Smooth muscle cell (in vitro differentiated cells): ENCODE measurements around the gene PRICKLE2. TPM values are rescaled to one million over a fixed set of nuclear protein-coding genes. Genes with fewer than 3 reads are reported as not detected.

Experiments
- DNase-seq: peaks from one replicate; lab custom pipeline; 2025; ENCODE audit not compliant: unreplicated experiment; lab: John Stamatoyannopoulos, UW
- H2AFZ ChIP-seq: fragments of 200-600 bp; sonication (generic); 2 replicates; pipeline ENCODE4 v1.6.0; 2016; ENCODE audit warnings: antibody characterized with exemption, low read depth, mild to moderate bottlenecking
- H3F3A ChIP-seq: fragments of 200-600 bp; sonication (generic); 2 replicates; pipeline ENCODE4 v1.6.0; 2017; ENCODE audit warnings: antibody characterized with exemption, low read depth
- H3K27ac ChIP-seq: fragments of 200-600 bp; sonication (generic); 2 replicates; pipeline ENCODE4 v1.5.1; 2016; ENCODE audit warnings: low read depth, mild to moderate bottlenecking
- H3K27me3 ChIP-seq: fragments of 200-600 bp; sonication (generic); 2 replicates; pipeline ENCODE4 v1.6.1; 2016; ENCODE audit warnings: low read depth, mild to moderate bottlenecking
- H3K36me3 ChIP-seq: fragments of 200-600 bp; sonication (generic); 2 replicates; pipeline ENCODE4 v1.5.1; 2016; ENCODE audit warnings: low read depth
- H3K4me1 ChIP-seq: fragments of 200-600 bp; sonication (generic); 2 replicates; pipeline ENCODE4 v1.5.1; 2016; ENCODE audit warnings: low read depth
- H3K4me2 ChIP-seq: fragments of 200-600 bp; sonication (generic); 2 replicates; pipeline ENCODE4 v1.6.0; 2016; ENCODE audit warnings: mild to moderate bottlenecking
- H3K4me3 ChIP-seq: fragments of 200-600 bp; sonication (generic); 2 replicates; pipeline ENCODE4 v1.5.1; 2016; ENCODE audit warnings: mild to moderate bottlenecking
- H3K79me2 ChIP-seq: fragments of 200-600 bp; sonication (generic); 2 replicates; pipeline ENCODE4 v1.6.0; 2016; ENCODE audit warnings: low read depth, mild to moderate bottlenecking
- H3K9ac ChIP-seq: fragments of 200-600 bp; sonication (generic); 2 replicates; pipeline ENCODE4 v1.6.0; 2016; ENCODE audit warnings: low read depth
- H3K9me3 ChIP-seq: fragments of 200-600 bp; sonication (generic); replicated peaks from 2 replicates; pipeline ENCODE4 v1.5.1; 2016; ENCODE audit warnings: low read depth
- H4K20me1 ChIP-seq: fragments of 200-600 bp; sonication (generic); 2 replicates; pipeline ENCODE4 v1.6.0; 2016; ENCODE audit warnings: low read depth
- WGBS: methylation state at CpG from one replicate; pipeline ENCODE4 v1.1.7; 2016; ENCODE audit warnings: low lambda C conversion rate; 5-methylcytosine and 5-hydroxymethylcytosine counted together
- polyA plus RNA-seq: library from polyadenylated mRNA; unstranded; fragments of >200 nt; fragmentation: Nextera tagmentation; extraction: Ambion mirVana; gene quantifications from 2 replicates; pipeline ENCODE4 v1.2.1, GENCODE V29; 2016
- total RNA-seq: library from RNA; depleted of rRNA; stranded (reverse); fragments of >200 nt; gene quantifications from 2 replicates; pipeline ENCODE4 v1.2.3, GENCODE V29; 2014
- TF ChIP-seq, protein P1 (sequence below): fragments of 200-600 bp; sonication (generic); IDR thresholded peaks from 2 replicates; pipeline ENCODE4 v1.5.1; 2017; ENCODE audit warnings: borderline replicate concordance, mild to moderate bottlenecking, antibody characterized with exemption; ENCODE audit not compliant: insufficient read depth, poor library complexity, severe bottlenecking

PRICKLE2 gene
- total and polyA plus RNA-seq, 2 experiments from 2014 or later: 7.8 to 49.9 TPM

DNA sequence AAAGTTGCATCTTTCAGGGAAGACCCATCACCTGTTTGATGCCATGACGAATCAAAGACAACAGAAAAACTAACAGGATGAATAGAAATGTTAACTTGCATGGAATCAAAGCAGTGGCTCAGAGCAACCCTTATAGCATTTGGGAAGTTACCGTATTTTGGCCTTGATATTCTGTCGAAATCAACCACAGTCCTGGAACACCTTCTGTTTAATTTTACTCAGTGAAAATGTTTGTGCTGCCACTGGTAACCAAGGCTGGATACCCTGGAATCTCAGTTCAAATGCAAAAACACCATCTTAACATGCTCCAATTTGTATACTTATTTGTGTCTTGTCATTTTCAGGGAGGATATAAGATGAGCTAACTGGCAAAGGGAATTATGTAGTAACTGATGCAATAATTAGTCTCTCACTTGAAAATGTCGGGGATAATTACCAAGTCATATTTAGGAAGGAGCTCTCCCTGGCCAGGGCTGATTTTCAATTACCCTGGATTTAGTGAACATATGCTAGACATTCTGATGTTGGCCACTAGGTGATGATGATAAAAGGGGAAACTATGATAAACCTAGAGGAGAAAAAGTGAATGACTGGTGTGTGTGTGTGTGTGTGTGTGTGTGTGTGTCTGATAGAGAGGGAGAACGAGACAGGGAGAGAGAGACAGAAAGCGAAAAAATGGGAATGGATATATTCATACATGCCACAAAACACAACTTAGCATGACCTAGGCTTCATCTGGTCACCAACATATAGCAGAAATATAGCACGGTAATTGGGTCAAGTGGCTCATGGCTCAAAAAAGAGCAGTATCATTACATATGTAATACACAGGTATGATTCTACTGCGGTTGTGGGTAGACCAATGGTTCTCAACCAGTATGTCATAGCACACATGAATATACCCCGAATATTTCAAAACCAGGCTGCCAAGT lies 19.0 kb upstream of the PRICKLE2 start:
- WGBS: 83% methylated on average over 9 of the region's 9 CpGs
- H3F3A ChIP-seq: peaks cover 4% of the 10 kb centered on the region
- no peaks in the 10 kb centered on the region for H3K36me3 ChIP-seq
- peaks cover 92% of the 10 kb centered on the region for H4K20me1 ChIP-seq
- H3K79me2 ChIP-seq: peaks cover 83% of the 10 kb centered on the region
- H3K4me1 ChIP-seq: peaks cover 4% of the 10 kb centered on the region
- no peak overlapping the region for H3K9ac ChIP-seq
- H2AFZ ChIP-seq: no peak overlapping the region
- no peak for DNase-seq
- H3K4me3 ChIP-seq: no peak overlapping the region
- TF ChIP-seq, protein P1, sequence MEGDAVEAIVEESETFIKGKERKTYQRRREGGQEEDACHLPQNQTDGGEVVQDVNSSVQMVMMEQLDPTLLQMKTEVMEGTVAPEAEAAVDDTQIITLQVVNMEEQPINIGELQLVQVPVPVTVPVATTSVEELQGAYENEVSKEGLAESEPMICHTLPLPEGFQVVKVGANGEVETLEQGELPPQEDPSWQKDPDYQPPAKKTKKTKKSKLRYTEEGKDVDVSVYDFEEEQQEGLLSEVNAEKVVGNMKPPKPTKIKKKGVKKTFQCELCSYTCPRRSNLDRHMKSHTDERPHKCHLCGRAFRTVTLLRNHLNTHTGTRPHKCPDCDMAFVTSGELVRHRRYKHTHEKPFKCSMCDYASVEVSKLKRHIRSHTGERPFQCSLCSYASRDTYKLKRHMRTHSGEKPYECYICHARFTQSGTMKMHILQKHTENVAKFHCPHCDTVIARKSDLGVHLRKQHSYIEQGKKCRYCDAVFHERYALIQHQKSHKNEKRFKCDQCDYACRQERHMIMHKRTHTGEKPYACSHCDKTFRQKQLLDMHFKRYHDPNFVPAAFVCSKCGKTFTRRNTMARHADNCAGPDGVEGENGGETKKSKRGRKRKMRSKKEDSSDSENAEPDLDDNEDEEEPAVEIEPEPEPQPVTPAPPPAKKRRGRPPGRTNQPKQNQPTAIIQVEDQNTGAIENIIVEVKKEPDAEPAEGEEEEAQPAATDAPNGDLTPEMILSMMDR: peak; percentile 34
- H3K27me3 ChIP-seq: no peaks in the 10 kb centered on the region
- no peaks in the 10 kb centered on the region for H3K9me3 ChIP-seq
- no peak overlapping the region for H3K4me2 ChIP-seq
- H3K27ac ChIP-seq: no peak overlapping the region

DNA sequence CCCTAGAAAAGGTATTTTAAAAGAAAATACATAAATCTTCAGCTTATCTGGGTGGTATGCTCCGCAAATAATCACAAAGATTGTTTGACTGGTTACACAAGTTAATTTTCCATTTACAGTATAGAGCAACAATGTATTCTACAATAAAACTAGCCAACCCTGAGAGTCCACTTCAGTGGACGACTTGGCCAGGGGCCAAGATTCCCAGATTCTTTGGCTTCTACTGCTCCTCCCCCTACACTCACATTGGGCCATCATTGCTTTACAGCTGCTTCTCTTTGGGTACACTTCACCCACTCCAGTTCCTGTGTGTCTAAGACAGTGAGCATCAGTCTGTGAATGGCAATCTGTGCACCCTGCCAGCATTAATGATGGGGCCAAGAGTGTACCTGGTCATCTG lies 17.2 kb upstream of the PRICKLE2 start:
- no peak for DNase-seq
- Histone ChIP-seq H3F3A (peaks cover 4% of the 10 kb centered on the region), H3K9me3 (no peaks in the 10 kb centered on the region), H3K27ac (no peak overlapping the region), H3K79me2 (peaks cover 64% of the 10 kb centered on the region), H2AFZ (no peak overlapping the region), H3K9ac (no peak overlapping the region), H3K4me3 (no peak overlapping the region), H3K36me3 (peaks cover 3% of the 10 kb centered on the region), H3K4me2 (no peak overlapping the region), H4K20me1 (peaks cover 79% of the 10 kb centered on the region), H3K4me1 (peaks cover 14% of the 10 kb centered on the region), H3K27me3 (no peaks in the 10 kb centered on the region)
- TF ChIP-seq, protein P1: no peak
- 91% methylated on average over 2 of the region's 2 CpGs for WGBS

- H3K27ac ChIP-seq: no peak overlapping the region
- no peak for DNase-seq
- H3K4me2 ChIP-seq: no peak overlapping the region
- TF ChIP-seq, protein P1: no peak
- no peaks in the 10 kb centered on the region for H3K9me3 ChIP-seq
- H2AFZ ChIP-seq: no peak overlapping the region
- H3K27me3 ChIP-seq: no peaks in the 10 kb centered on the region
- peaks cover 60% of the 10 kb centered on the region for H3K79me2 ChIP-seq
- H3K4me3 ChIP-seq: no peak overlapping the region
- H3F3A ChIP-seq: peaks cover 4% of the 10 kb centered on the region
- H4K20me1 ChIP-seq: peaks cover 67% of the 10 kb centered on the region
- no peak overlapping the region for H3K9ac ChIP-seq
- H3K36me3 ChIP-seq: peaks cover 3% of the 10 kb centered on the region
- H3K4me1 ChIP-seq: peaks cover 14% of the 10 kb centered on the region
- 69% methylated on average over 2 of the region's 2 CpGs for WGBS
These were observed 15.7 kb upstream of the PRICKLE2 start for GRCh38 chr3:64240959-64241358.
